GM12878 (cell line): ENCODE measurements around the gene MYO1E. TPM values are rescaled to one million over a fixed set of nuclear protein-coding genes. Genes with fewer than 3 reads are reported as not detected.

ENCODE experiments used
- CBFB ChIP-seq: IDR thresholded peaks from 2 replicates; pipeline ENCODE4 v1.6.1; 2016; ENCODE audit warnings: antibody characterized with exemption, low read depth
- EGR1 ChIP-seq, 2 experiments: IDR thresholded peaks; 1 replicate in 1 of 2; 2 replicates in 1 of 2; pipeline ENCODE4 v1.6.1; 2011 to 2012; ENCODE audit warnings: low read depth in 2 of 2, low read length in 2 of 2, borderline replicate concordance in 1 of 2, mild to moderate bottlenecking in 1 of 2, moderate library complexity in 1 of 2
- EP300 ChIP-seq, 2 experiments: fragments of 150-350 bp in 1 of 2; IDR thresholded peaks; 2 replicates each; pipeline ENCODE4 v1.6.1; 2011 to 2012; ENCODE audit warnings: low read depth in 2 of 2, low read length in 2 of 2, borderline replicate concordance in 1 of 2, improper control_type of control experiment in 1 of 2, inconsistent platforms in 1 of 2; ENCODE audit not compliant: control insufficient read depth in 1 of 2
- FOXM1 ChIP-seq: IDR thresholded peaks from 2 replicates; pipeline ENCODE4 v1.6.1; 2012; ENCODE audit warnings: low read depth, mild to moderate bottlenecking, inconsistent platforms, low read length, moderate library complexity
- HDAC2 ChIP-seq: fragments of 200-600 bp; sonication (generic); IDR thresholded peaks from 2 replicates; pipeline ENCODE4 v1.6.1; 2017
- NR2C1 ChIP-seq: fragments of 450-650 bp; IDR thresholded peaks from 2 replicates; pipeline ENCODE4 v1.6.1; 2017; ENCODE audit warnings: antibody characterized with exemption, mild to moderate bottlenecking, moderate library complexity
- POLR2AphosphoS5 ChIP-seq: IDR thresholded peaks from 2 replicates; pipeline ENCODE4 v1.6.1; 2011; ENCODE audit warnings: mild to moderate bottlenecking, low read length, inconsistent platforms
- TBL1XR1 ChIP-seq: IDR thresholded peaks from 2 replicates; pipeline ENCODE4 v1.6.1; 2012; ENCODE audit warnings: low read depth, low read length, improper control_type of control experiment
- ZBED1 ChIP-seq: IDR thresholded peaks from 2 replicates; pipeline ENCODE4 v1.6.1; 2016; ENCODE audit warnings: borderline replicate concordance
- ZBTB40 ChIP-seq: fragments of 450-650 bp; IDR thresholded peaks from 2 replicates; pipeline ENCODE4 v1.6.1; 2016; ENCODE audit warnings: mild to moderate bottlenecking, moderate library complexity, borderline replicate concordance
- polyA plus RNA-seq, 11 experiments: library from polyadenylated mRNA; depleted of rRNA in 4 of 11; unstranded in 6 of 11; stranded (reverse) in 5 of 11; fragments of >200 nt; fragmentation: Nextera tagmentation in 4 of 11; fragmentation: Illumina TruSeq in 1 of 11; extraction: Ambion mirVana in 4 of 11; extraction: Trizol in 1 of 11; gene quantifications; 1 replicate in 1 of 11; 2 replicates in 10 of 11; pipeline versions ENCODE4 v1.2.1 to v1.2.3, GENCODE V29; 2011 to 2016; ENCODE audit warnings: inconsistent platforms in 2 of 11, missing spikeins in 2 of 11, low read depth in 1 of 11
- total RNA-seq, 4 experiments: library from RNA; depleted of rRNA in 3 of 4; stranded (reverse); fragments of >200 nt in 3 of 4; fragmentation: Illumina TruSeq in 1 of 4; extraction: Trizol in 1 of 4; gene quantifications; 2 replicates each; pipeline versions ENCODE4 v1.2.1 to v1.2.3, GENCODE V29; 2013 to 2021
- TF ChIP-seq, protein P1 (sequence below): fragments of 450-650 bp; IDR thresholded peaks from 2 replicates; pipeline ENCODE4 v1.6.1; 2017; ENCODE audit warnings: low read depth, mild to moderate bottlenecking, moderate library complexity
- TF ChIP-seq, protein P2 (sequence below): fragments of 450-650 bp; IDR thresholded peaks from 2 replicates; pipeline ENCODE4 v1.6.1; 2016; ENCODE audit warnings: mild to moderate bottlenecking
- TF ChIP-seq, protein P3 (sequence below), 3 experiments: IDR thresholded peaks in 2 of 3; conservative IDR thresholded peaks in 1 of 3; 2 replicates each; pipeline ENCODE4 v1.5.1; 2011; ENCODE audit warnings: low read depth in 3 of 3, low read length in 3 of 3, mild to moderate bottlenecking in 3 of 3, control low read depth in 2 of 3, moderate library complexity in 2 of 3, inconsistent platforms in 1 of 3, mixed read lengths in 1 of 3; ENCODE audit not compliant: control insufficient read depth in 2 of 3, insufficient read depth in 1 of 3; ENCODE audit errors: extremely low read depth in 1 of 3

The MYO1E gene
- total and polyA plus RNA-seq, 10 of the 15 experiments (the other 5 are each of a cell fraction or from before 2014, with no cell fraction given): 10.3 to 266 (median 64.9) TPM

DNA sequence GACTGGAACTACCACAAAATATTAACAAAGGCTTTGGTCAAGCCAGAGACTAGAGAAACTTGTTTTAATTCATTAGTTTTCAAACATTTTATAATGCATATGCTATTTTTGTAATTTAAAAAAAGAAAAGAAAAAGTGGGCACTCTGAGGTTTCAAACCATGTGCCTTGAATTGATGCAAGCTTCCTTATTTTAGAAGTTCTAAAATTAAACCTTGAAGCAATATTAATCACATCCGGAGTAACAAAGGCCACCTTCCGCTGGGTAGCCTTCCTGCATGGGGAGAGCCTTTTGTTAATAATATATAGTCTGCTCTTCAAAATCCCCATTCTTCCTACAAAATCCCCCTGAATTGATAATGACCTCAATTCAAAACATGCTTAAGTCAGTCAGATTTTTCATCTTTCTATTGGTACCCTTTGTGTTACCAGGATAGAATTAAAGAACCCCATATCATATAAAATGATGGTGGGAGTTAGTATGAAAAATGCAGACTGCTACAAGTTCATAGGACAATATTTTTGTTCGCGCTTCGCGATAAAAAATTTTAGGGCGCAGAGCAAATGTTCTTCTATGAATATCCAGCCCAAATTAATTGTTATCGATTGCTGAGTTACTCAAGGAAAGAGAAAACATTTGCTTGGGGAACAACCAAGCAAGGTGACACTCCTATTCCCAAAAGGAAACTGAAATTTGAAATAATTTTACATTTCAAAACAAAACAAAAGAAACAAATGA is 135.4 kb downstream of the MYO1E start (continued):
- TF ChIP-seq ZBTB40 (peak; percentile 83), EGR1 (IDR thresholded peaks at IDR 0.05; ENCODE audit: borderline replicate concordance in 1 of 2, low read depth in 2 of 2, low read length in 2 of 2) (no peak), HDAC2 (no peak), EP300 (IDR thresholded peaks at IDR 0.05; ENCODE audit: borderline replicate concordance in 1 of 2, control insufficient read depth in 1 of 2, low read depth in 2 of 2, low read length in 2 of 2) (peak; percentile 52 to 87; a peak in 2 of 4 replicates), FOXM1 (peak; percentile 77; the same call in 1 of the 2 replicates), TBL1XR1 (peak; percentile 93), ZBED1 (peak; percentile 74), POLR2AphosphoS5 (no peak), CBFB (0 out of 2 replicates have a peak, but pooled peaks have one; percentile 42), NR2C1 (peak; percentile 91)
- TF ChIP-seq, protein P1, sequence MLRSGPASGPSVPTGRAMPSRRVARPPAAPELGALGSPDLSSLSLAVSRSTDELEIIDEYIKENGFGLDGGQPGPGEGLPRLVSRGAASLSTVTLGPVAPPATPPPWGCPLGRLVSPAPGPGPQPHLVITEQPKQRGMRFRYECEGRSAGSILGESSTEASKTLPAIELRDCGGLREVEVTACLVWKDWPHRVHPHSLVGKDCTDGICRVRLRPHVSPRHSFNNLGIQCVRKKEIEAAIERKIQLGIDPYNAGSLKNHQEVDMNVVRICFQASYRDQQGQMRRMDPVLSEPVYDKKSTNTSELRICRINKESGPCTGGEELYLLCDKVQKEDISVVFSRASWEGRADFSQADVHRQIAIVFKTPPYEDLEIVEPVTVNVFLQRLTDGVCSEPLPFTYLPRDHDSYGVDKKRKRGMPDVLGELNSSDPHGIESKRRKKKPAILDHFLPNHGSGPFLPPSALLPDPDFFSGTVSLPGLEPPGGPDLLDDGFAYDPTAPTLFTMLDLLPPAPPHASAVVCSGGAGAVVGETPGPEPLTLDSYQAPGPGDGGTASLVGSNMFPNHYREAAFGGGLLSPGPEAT: no peak
- TF ChIP-seq, protein P2, sequence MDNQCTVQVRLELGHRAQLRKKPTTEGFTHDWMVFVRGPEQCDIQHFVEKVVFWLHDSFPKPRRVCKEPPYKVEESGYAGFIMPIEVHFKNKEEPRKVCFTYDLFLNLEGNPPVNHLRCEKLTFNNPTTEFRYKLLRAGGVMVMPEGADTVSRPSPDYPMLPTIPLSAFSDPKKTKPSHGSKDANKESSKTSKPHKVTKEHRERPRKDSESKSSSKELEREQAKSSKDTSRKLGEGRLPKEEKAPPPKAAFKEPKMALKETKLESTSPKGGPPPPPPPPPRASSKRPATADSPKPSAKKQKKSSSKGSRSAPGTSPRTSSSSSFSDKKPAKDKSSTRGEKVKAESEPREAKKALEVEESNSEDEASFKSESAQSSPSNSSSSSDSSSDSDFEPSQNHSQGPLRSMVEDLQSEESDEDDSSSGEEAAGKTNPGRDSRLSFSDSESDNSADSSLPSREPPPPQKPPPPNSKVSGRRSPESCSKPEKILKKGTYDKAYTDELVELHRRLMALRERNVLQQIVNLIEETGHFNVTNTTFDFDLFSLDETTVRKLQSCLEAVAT: peak; percentile 92
- TF ChIP-seq, protein P3, sequence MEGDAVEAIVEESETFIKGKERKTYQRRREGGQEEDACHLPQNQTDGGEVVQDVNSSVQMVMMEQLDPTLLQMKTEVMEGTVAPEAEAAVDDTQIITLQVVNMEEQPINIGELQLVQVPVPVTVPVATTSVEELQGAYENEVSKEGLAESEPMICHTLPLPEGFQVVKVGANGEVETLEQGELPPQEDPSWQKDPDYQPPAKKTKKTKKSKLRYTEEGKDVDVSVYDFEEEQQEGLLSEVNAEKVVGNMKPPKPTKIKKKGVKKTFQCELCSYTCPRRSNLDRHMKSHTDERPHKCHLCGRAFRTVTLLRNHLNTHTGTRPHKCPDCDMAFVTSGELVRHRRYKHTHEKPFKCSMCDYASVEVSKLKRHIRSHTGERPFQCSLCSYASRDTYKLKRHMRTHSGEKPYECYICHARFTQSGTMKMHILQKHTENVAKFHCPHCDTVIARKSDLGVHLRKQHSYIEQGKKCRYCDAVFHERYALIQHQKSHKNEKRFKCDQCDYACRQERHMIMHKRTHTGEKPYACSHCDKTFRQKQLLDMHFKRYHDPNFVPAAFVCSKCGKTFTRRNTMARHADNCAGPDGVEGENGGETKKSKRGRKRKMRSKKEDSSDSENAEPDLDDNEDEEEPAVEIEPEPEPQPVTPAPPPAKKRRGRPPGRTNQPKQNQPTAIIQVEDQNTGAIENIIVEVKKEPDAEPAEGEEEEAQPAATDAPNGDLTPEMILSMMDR (IDR thresholded peaks at IDR 0.05 in 2 of 3, conservative IDR thresholded peaks at IDR 0.05 in 1 of 3; ENCODE audit: control insufficient read depth in 2 of 3, extremely low read depth in 1 of 3, insufficient read depth in 1 of 3, low read depth in 3 of 3, low read length in 3 of 3): no peak
